CMK (cell line): ENCODE measurements around the gene SPATA32.

Experiments used
- DNase-seq: peaks from one replicate; pipeline ENCODE4 v3.0.0-alpha.2; 2010; ENCODE audit warnings: low read depth

Gene SPATA32

GRCh38 chr17:45228763-45229539, 32.9 kb downstream of the SPATA32 start:
- DNase-seq: no peak

GRCh38 chr17:45227926-45228762, 33.8 kb downstream of the SPATA32 start:
- no peak for DNase-seq

GRCh38 chr17:45227101-45227925, 34.6 kb downstream of the SPATA32 start:
- DNase-seq: no peak

- no peak for DNase-seq
Measured at GRCh38 chr17:45226576-45226975, 35.3 kb downstream of the SPATA32 start.

GRCh38 chr17:45225964-45226530, 35.8 kb downstream of the SPATA32 start:
- DNase-seq: peak; percentile 98

GRCh38 chr17:45225051-45225700, 36.7 kb downstream of the SPATA32 start:
- no peak for DNase-seq

GRCh38 chr17:45224671-45225050, 37.2 kb downstream of the SPATA32 start:
- no peak for DNase-seq

GRCh38 chr17:45223539-45224528, 38.1 kb downstream of the SPATA32 start:
- DNase-seq: no peak

- no peak for DNase-seq
Measured at GRCh38 chr17:45222996-45223538, 38.8 kb downstream of the SPATA32 start.

- DNase-seq: no peak
Measured at GRCh38 chr17:45222289-45222995, 39.5 kb downstream of the SPATA32 start.

- DNase-seq: no peak
Measured at GRCh38 chr17:45222014-45222288, 39.9 kb downstream of the SPATA32 start.

GRCh38 chr17:45221081-45222013, 40.5 kb downstream of the SPATA32 start, which contains the start of gene FMNL1:
FMNL1 (plus strand) TSS chr17:45221885; CDS start chr17:45222125, 240 bp downstream.
- no peak for DNase-seq

- DNase-seq: no peak
Measured at GRCh38 chr17:45220079-45220478, 41.8 kb downstream of the SPATA32 start.

GRCh38 chr17:45218895-45219661, 42.8 kb downstream of the SPATA32 start:
- no peak for DNase-seq
